Heart left ventricle (tissue), 16 donors: ENCODE results near the gene YES1. TPM values are rescaled to one million over a fixed set of nuclear protein-coding genes. Genes with fewer than 3 reads are reported as not detected.

Experiments
- ATAC-seq, 4 donors: fragments of 200-7000 bp; cut with Tn5 transposase; one replicate each; pipeline ENCODE4 v1.9.1; 2020 to 2022; ENCODE audit warnings: moderate library complexity in 4 of 4, mild to moderate bottlenecking in 3 of 4, moderate number of reproducible peaks in 1 of 4
- DNase-seq, 5 donors: peaks; one replicate each; pipeline ENCODE4 v3.0.0-alpha.2; 2020
- H3K27ac ChIP-seq, 12 donors: fragments of 200-600 bp; sonication (generic) in 4 of 12; one replicate each; pipeline versions ENCODE4 v1.5.0 to v1.8.0; 2016 to 2022; ENCODE audit warnings: mild to moderate bottlenecking in 2 of 12
- H3K27me3 ChIP-seq, 9 donors: fragments of 200-600 bp; sonication (generic) in 2 of 9; one replicate each; pipeline versions ENCODE4 v1.5.1 to v1.8.0; 2016 to 2022; ENCODE audit warnings: mild to moderate bottlenecking in 3 of 9
- H3K36me3 ChIP-seq, 9 donors: fragments of 200-600 bp; sonication (generic) in 2 of 9; one replicate each; pipeline versions ENCODE4 v1.5.0 to v1.8.0; 2018 to 2022; ENCODE audit warnings: mild to moderate bottlenecking in 2 of 9
- H3K4me1 ChIP-seq, 12 donors: fragments of 200-600 bp; sonication (generic) in 4 of 12; one replicate each; pipeline versions ENCODE4 v1.5.0 to v1.8.0; 2016 to 2022; ENCODE audit warnings: mild to moderate bottlenecking in 3 of 12
- H3K4me3 ChIP-seq, 12 donors: fragments of 200-600 bp; sonication (generic) in 4 of 12; one replicate each; pipeline versions ENCODE4 v1.5.0 to v1.8.0; 2017 to 2022; ENCODE audit warnings: mild to moderate bottlenecking in 9 of 12, moderate library complexity in 4 of 12
- H3K9me3 ChIP-seq, 12 donors: fragments of 200-600 bp; sonication (generic) in 4 of 12; one replicate each; pipeline versions ENCODE4 v1.5.0 to v1.8.0; 2016 to 2022; ENCODE audit warnings: mild to moderate bottlenecking in 1 of 12
- CTCF ChIP-seq, 12 donors: fragments of 200-600 bp; sonication (generic) in 4 of 12; IDR thresholded peaks; one replicate each; pipeline versions ENCODE4 v1.5.0 to v1.8.0; 2018 to 2022; ENCODE audit warnings: antibody characterized with exemption in 12 of 12, mild to moderate bottlenecking in 5 of 12
- POLR2A ChIP-seq, 2 donors: fragments of 450-650 bp; IDR thresholded peaks; one replicate each; pipeline ENCODE4 v1.6.1; 2017; ENCODE audit warnings: antibody characterized with exemption in 2 of 2, mild to moderate bottlenecking in 2 of 2, moderate library complexity in 2 of 2
- WGBS, 4 donors: extraction: QIAGEN DNeasy Blood & Tissue Kit in 2 of 4; methylation state at CpG; one replicate each; pipeline versions ENCODE4 v1.1.5 to v1.1.7; 2013 to 2018; 5-methylcytosine and 5-hydroxymethylcytosine counted together
- intact Hi-C, 10 donors: fragments of 100-400 bp; cut with DNase I; formaldehyde crosslinking; loops; one replicate each; pipeline versions ENCODE4 v1.11.1 to v1.14.2; 2022
- polyA plus RNA-seq, 2 donors: library from polyadenylated mRNA; stranded (reverse); fragments of 200-250 nt; gene quantifications; one replicate each; pipeline ENCODE4 v1.2.3, GENCODE V29; 2013
- total RNA-seq, 9 donors: library from RNA; depleted of rRNA in 2 of 9; stranded (reverse); fragments of >200 nt in 2 of 9; fragmentation: NEBNext Ultra II Directional in 3 of 9; extraction: Animal tissue kit (Norgen Biotek cat#: 25700) in 3 of 9; gene quantifications; one replicate each; pipeline versions ENCODE4 v1.1.0 to v1.2.4, GENCODE V29; 2016 to 2023
- donor health status: ischemic (EF 13 %, LVEDD 7.1; RV severe dilation, severe dysfunction).
- donor health status: healthy with polysubstance abuse.
- donor health status: DM: no; HTN: yes; CAD: no.
- donor health status: DM: no; HTN: no; CAD: no.
- donor health status: ischemic (EF 25% LVEDD 6.9; RV normal size, moderate dysfunction).
- donor health status: ischemic (EF 25% LVEDD 5.7; RV mildly dilated, moderate dysfunction).
- donor health status: healthy.
- donor health status: DM: yes; HTN: yes; CAD: no.
- donor health status: ischemic (EF 35%, LVEDD 5.7; RV mildly dilated, moderate dysfunction).
- donor health status: nonischemic (EF 11% LVEDD 7.7; RV severe dilation, severe dysfunction).
- donor health status: DM: yes; HTN: yes; CAD: no.
- donor health status: PGD.
- donor health status: ischemic (EF 29% LVEDD 5.4; RV normal size, mild dysfunction).
- donor health status: nonischemic (EF 23%, LVEDD 6.1; RV moderate dilation, normal function).

YES1 gene
- total and polyA plus RNA-seq, 11 donors: 7.1 to 50.2 (median 23.5) TPM

- no peak for DNase-seq
- ATAC-seq: peak in 2 of 4 donors; percentile 4 to 37
- H3K4me3 ChIP-seq: peak overlapping the region in 5 of 12 donors; percentile 6 to 34 (median 14)
- H3K27me3 ChIP-seq: peaks cover 0 to 40% (median 0%) of the 10 kb centered on the region in 9 donors
- TF ChIP-seq CTCF (IDR thresholded peaks at IDR 0.05) (no peak), POLR2A (IDR thresholded peaks at IDR 0.05) (no peak)
- intact Hi-C loops: loop anchor here in 2 of 10 donors (5.0 kb wide), 2 partner anchors 46 to 56 kb away; no protein-coding TSS in a partner anchor
- no peaks in the 10 kb centered on the region for H3K9me3 ChIP-seq
- 13 to 21% (median 19%) methylated on average over 5 of the region's 5 CpGs for WGBS, 4 donors
- peak overlapping the region in 11 of 12 donors; percentile 3 to 67 (median 45) for H3K27ac ChIP-seq
- peaks cover 0 to 62% (median 36%) of the 10 kb centered on the region in 12 donors for H3K4me1 ChIP-seq
- H3K36me3 ChIP-seq: no peaks in the 10 kb centered on the region
Observed at GRCh38 chr18:808086-808485, 4.0 kb downstream of the YES1 start.

DNA sequence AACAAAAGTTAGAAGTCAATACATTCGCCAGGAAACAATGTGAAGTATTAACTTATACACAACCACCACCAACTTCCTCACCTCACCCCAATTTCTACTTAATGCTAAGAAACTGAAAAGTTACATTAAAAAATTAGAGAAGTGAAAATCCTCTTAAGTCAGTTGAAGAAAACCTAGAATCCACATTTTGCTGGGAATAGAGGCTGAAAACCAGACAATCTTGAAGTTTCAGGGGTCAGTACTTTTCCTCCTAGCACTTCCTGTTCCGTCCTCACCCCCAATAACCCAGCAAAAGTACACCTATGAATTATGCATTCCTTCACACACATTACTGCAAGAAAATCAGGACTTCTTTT lies 6.3 kb downstream of the YES1 start:
- Histone ChIP-seq H3K27ac (peak overlapping the region in 2 of 12 donors; percentile 8 to 9), H3K36me3 (no peaks in the 10 kb centered on the region), H3K9me3 (no peaks in the 10 kb centered on the region), H3K4me3 (peak overlapping the region in 1 of 12 donors; percentile 3), H3K27me3 (peaks cover 0 to 38% (median 0%) of the 10 kb centered on the region in 9 donors), H3K4me1 (peaks cover 0 to 60% (median 32%) of the 10 kb centered on the region in 12 donors)
- DNase-seq (no peak), ATAC-seq (no peak)
- TF ChIP-seq POLR2A (IDR thresholded peaks at IDR 0.05) (no peak), CTCF (IDR thresholded peaks at IDR 0.05) (no peak)
- WGBS, 4 donors: 69 to 74% (median 71%) methylated on average over 2 of the region's 2 CpGs
- intact Hi-C loops: loop anchor here in 2 of 10 donors (5.0 kb wide), 2 partner anchors 43 to 53 kb away; no protein-coding TSS in a partner anchor

GRCh38 chr18:805008-805754 lies 6.9 kb downstream of the YES1 start:
- ATAC-seq (no peak), DNase-seq (no peak)
- Histone ChIP-seq H3K4me3 (peak overlapping the region in 3 of 12 donors; percentile 3 to 22 (median 4)), H3K4me1 (peaks cover 0 to 54% (median 30%) of the 10 kb centered on the region in 12 donors), H3K27me3 (peaks cover 0 to 35% (median 0%) of the 10 kb centered on the region in 9 donors), H3K9me3 (no peaks in the 10 kb centered on the region), H3K36me3 (no peaks in the 10 kb centered on the region), H3K27ac (peak overlapping the region in 2 of 12 donors; percentile 8 to 9)
- TF ChIP-seq POLR2A (IDR thresholded peaks at IDR 0.05): no peak
- WGBS, 4 donors: 59 to 68% (median 63%) methylated on average over 5 of the region's 5 CpGs
- intact Hi-C loops: loop anchor here in 2 of 10 donors (5.0 kb wide), 2 partner anchors 43 to 53 kb away; no protein-coding TSS in a partner anchor

DNA sequence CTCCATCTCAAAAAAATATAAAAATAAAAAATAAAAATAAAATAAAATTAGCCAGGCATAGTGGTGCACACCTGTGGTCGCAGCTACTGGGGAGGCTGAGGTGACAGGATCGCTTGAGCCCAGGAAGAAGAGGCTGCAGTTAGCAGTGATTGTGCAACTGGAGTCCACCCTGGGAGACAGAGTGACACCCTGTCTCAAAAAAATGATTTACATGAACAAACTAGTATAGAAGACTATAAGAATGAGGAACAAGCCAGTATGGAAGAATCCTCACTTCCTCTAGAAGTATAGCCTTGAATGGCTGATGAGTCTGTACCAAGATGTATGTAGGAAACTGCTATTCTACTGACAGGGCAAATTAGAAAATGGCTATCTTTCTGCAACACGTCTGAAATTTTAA lies 10.9 kb downstream of the YES1 start:
- Histone ChIP-seq H3K27me3 (peaks cover 0 to 31% (median 0%) of the 10 kb centered on the region in 9 donors), H3K36me3 (no peaks in the 10 kb centered on the region), H3K9me3 (no peaks in the 10 kb centered on the region), H3K4me1 (peaks cover 0 to 28% (median 13%) of the 10 kb centered on the region in 12 donors), H3K27ac (no peak overlapping the region), H3K4me3 (no peak overlapping the region)
- intact Hi-C loops: no loop called here
- no peak for ATAC-seq
- DNase-seq: no peak
- TF ChIP-seq CTCF (IDR thresholded peaks at IDR 0.05): no peak
- TF ChIP-seq POLR2A (IDR thresholded peaks at IDR 0.05): no peak
- WGBS, 4 donors: 78 to 81% (median 79%) methylated on average over 3 of the region's 3 CpGs
